Measurements from ENCODE around the gene CREB3L2. TPM values are rescaled to one million over a fixed set of nuclear protein-coding genes. Genes with fewer than 3 reads are reported as not detected.

CREB3L2 gene
- total RNA-seq, 1 donor from 2014 or later: 61.8 TPM

GRCh38 chr7:138002828-138003189 lies 923 bp upstream of the CREB3L2 start:
- no peak for ATAC-seq
- TF ChIP-seq CTCF (IDR thresholded peaks at IDR 0.05): no peak
- no peaks in the 10 kb centered on the region for H3K9me3 ChIP-seq
- intact Hi-C loops (cut with DNase I): no loop called here
- H3K4me3 ChIP-seq: no peak overlapping the region
- H3K4me1 ChIP-seq: peaks cover 19% of the 10 kb centered on the region
- H3K27me3 ChIP-seq: no peaks in the 10 kb centered on the region
- no peaks in the 10 kb centered on the region for H3K36me3 ChIP-seq
- H3K27ac ChIP-seq: no peak overlapping the region
- DNase-seq: no peak

GRCh38 chr7:138002096-138002827 lies 376 bp upstream of the CREB3L2 start:
- Histone ChIP-seq H3K27ac (peak overlapping the region; percentile 87), H3K36me3 (no peaks in the 10 kb centered on the region), H3K4me3 (peak overlapping the region; percentile 82), H3K4me1 (peaks cover 21% of the 10 kb centered on the region), H3K27me3 (no peaks in the 10 kb centered on the region), H3K9me3 (no peaks in the 10 kb centered on the region)
- peak; percentile 98 for DNase-seq
- intact Hi-C loops (cut with DNase I): no loop called here
- ATAC-seq: peak; percentile 97
- peak; percentile 96 for TF ChIP-seq CTCF (IDR thresholded peaks at IDR 0.05)

GRCh38 chr7:138000081-138000701 lies 1.7 kb downstream of the CREB3L2 start:
- Histone ChIP-seq H3K36me3 (no peaks in the 10 kb centered on the region), H3K4me3 (peak overlapping the region; percentile 82), H3K27ac (peak overlapping the region; percentile 77), H3K9me3 (no peaks in the 10 kb centered on the region), H3K27me3 (no peaks in the 10 kb centered on the region), H3K4me1 (peaks cover 41% of the 10 kb centered on the region)
- DNase-seq (no peak), ATAC-seq (no peak)
- TF ChIP-seq CTCF (IDR thresholded peaks at IDR 0.05): no peak
- intact Hi-C loops (cut with DNase I): no loop called here

- peak overlapping the region; percentile 82 for H3K4me3 ChIP-seq
- intact Hi-C loops (cut with DNase I): no loop called here
- H3K4me1 ChIP-seq: peaks cover 42% of the 10 kb centered on the region
- no peaks in the 10 kb centered on the region for H3K9me3 ChIP-seq
- H3K27ac ChIP-seq: peak overlapping the region; percentile 77
- no peaks in the 10 kb centered on the region for H3K27me3 ChIP-seq
- ATAC-seq (no peak), DNase-seq (no peak)
- H3K36me3 ChIP-seq: no peaks in the 10 kb centered on the region
- no peak for TF ChIP-seq CTCF (IDR thresholded peaks at IDR 0.05)
Observed at GRCh38 chr7:137999496-138000080, 2.3 kb downstream of the CREB3L2 start.

GRCh38 chr7:137998250-137998649 lies 3.6 kb downstream of the CREB3L2 start:
- Histone ChIP-seq H3K4me1 (peaks cover 44% of the 10 kb centered on the region), H3K27me3 (no peaks in the 10 kb centered on the region), H3K9me3 (no peaks in the 10 kb centered on the region), H3K27ac (no peak overlapping the region), H3K36me3 (no peaks in the 10 kb centered on the region), H3K4me3 (no peak overlapping the region)
- ATAC-seq (no peak), DNase-seq (no peak)
- intact Hi-C loops (cut with DNase I): no loop called here
- TF ChIP-seq CTCF (IDR thresholded peaks at IDR 0.05): no peak
